IMR-90 (cell line): ENCODE results near the gene ABCA12. TPM values are rescaled to one million over a fixed set of nuclear protein-coding genes. Genes with fewer than 3 reads are reported as not detected.

Source experiments
- ATAC-seq: fragments of 200-7000 bp; cut with Tn5 transposase; 2 replicates; pipeline ENCODE4 v1.9.1; 2020; ENCODE audit warnings: low read depth, mild to moderate bottlenecking, moderate library complexity
- BruUV-seq: library from RNA; stranded (reverse); fragments of 400-500 nt; replicated peaks from 2 replicates; lab custom pipeline; 2021; lab: Mats Ljungman, UMichigan
- CTCF ChIA-PET: fragments of 300-600 bp; formaldehyde crosslinking; extraction: SDS; loops from one replicate; lab custom pipeline; 2021; ENCODE audit warnings: antibody characterized with exemption; lab: Yijun Ruan, JAX
- POLR2A ChIA-PET: fragments of 300-600 bp; sonication (Branson Sonifier 250); formaldehyde crosslinking; loops from one replicate; lab custom pipeline; 2022; ENCODE audit warnings: antibody characterized with exemption; ENCODE audit not compliant: unreplicated experiment; lab: Charles Lee
- DNase-seq: peaks from one replicate; pipeline ENCODE4 v3.0.0; 2013
- H2AFZ ChIP-seq: replicated peaks from 2 replicates; pipeline ENCODE3; 2013; ENCODE audit warnings: low read length, mild to moderate bottlenecking; ENCODE audit not compliant: poor library complexity
- H2AK5ac ChIP-seq: 2 replicates; pipeline ENCODE4 v1.6.1; 2013; ENCODE audit warnings: low read depth, low read length, inconsistent platforms
- H2AK9ac ChIP-seq: replicated peaks from 2 replicates; pipeline ENCODE3; 2013; ENCODE audit warnings: mild to moderate bottlenecking, low read depth, low read length, moderate library complexity; ENCODE audit not compliant: poor library complexity
- H2BK120ac ChIP-seq: 2 replicates; pipeline ENCODE4 v1.6.1; 2013; ENCODE audit warnings: low read depth, low read length, inconsistent platforms
- H2BK15ac ChIP-seq: 3 replicates; pipeline ENCODE4 v1.6.1; 2013; ENCODE audit warnings: low read depth, low read length, inconsistent platforms
- H2BK20ac ChIP-seq: 2 replicates; pipeline ENCODE4 v1.6.1; 2013; ENCODE audit warnings: low read depth, mild to moderate bottlenecking, inconsistent platforms, low read length, moderate library complexity
- H2BK5ac ChIP-seq: 2 replicates; pipeline ENCODE4 v1.6.1; 2013; ENCODE audit warnings: mild to moderate bottlenecking, low read depth, low read length, inconsistent platforms; ENCODE audit not compliant: poor library complexity, severe bottlenecking
- H3K14ac ChIP-seq: replicated peaks from 2 replicates; pipeline ENCODE4 v1.6.1; 2013; ENCODE audit warnings: low read depth, low read length, inconsistent platforms
- H3K18ac ChIP-seq: 2 replicates; pipeline ENCODE4 v1.6.1; 2013; ENCODE audit warnings: low read depth, low read length, control low read depth
- H3K23ac ChIP-seq: 2 replicates; pipeline ENCODE4 v1.6.1; 2013; ENCODE audit warnings: low read depth, low read length, inconsistent platforms
- H3K27ac ChIP-seq: 2 replicates; pipeline ENCODE4 v1.5.1; 2013; ENCODE audit warnings: mild to moderate bottlenecking, control low read depth, low read length; ENCODE audit not compliant: insufficient read depth
- H3K27me3 ChIP-seq: 2 replicates; pipeline ENCODE4 v1.6.1; 2013; ENCODE audit warnings: low read length; ENCODE audit not compliant: control insufficient read depth, insufficient read depth
- H3K36me3 ChIP-seq: 2 replicates; pipeline ENCODE4 v1.6.1; 2013; ENCODE audit warnings: low read length, mixed read lengths; ENCODE audit not compliant: control insufficient read depth, insufficient read depth
- H3K4ac ChIP-seq: 2 replicates; pipeline ENCODE4 v1.6.1; 2013; ENCODE audit warnings: low read depth, low read length, inconsistent platforms
- H3K4me1 ChIP-seq: 2 replicates; pipeline ENCODE4 v1.6.1; 2013; ENCODE audit warnings: low read length, mixed read lengths; ENCODE audit not compliant: control insufficient read depth, insufficient read depth
- H3K4me2 ChIP-seq: 2 replicates; pipeline ENCODE4 v1.6.1; 2013; ENCODE audit warnings: low read depth, mild to moderate bottlenecking, control low read depth, low read length, moderate library complexity
- H3K4me3 ChIP-seq: 2 replicates; pipeline ENCODE4 v1.5.1; 2013; ENCODE audit warnings: low read depth, mild to moderate bottlenecking, control low read depth, low read length, moderate library complexity; ENCODE audit not compliant: insufficient read depth
- H3K56ac ChIP-seq: 2 replicates; pipeline ENCODE4 v1.6.1; 2013; ENCODE audit warnings: low read length, inconsistent platforms; ENCODE audit not compliant: insufficient read depth; ENCODE audit errors: extremely low read depth
- H3K79me1 ChIP-seq, 2 experiments: 2 replicates each; pipeline ENCODE4 v1.6.1; 2013; ENCODE audit warnings: low read length in 2 of 2, inconsistent platforms in 1 of 2, low read depth in 1 of 2
- H3K9ac ChIP-seq: 2 replicates; pipeline ENCODE4 v1.6.1; 2013; ENCODE audit warnings: low read depth, low read length, control low read depth
- H3K9me1 ChIP-seq: 2 replicates; pipeline ENCODE4 v1.6.1; 2013; ENCODE audit warnings: low read length, inconsistent platforms; ENCODE audit not compliant: insufficient read depth
- H3K9me3 ChIP-seq: 2 replicates; pipeline ENCODE4 v1.6.1; 2013; ENCODE audit warnings: low read length; ENCODE audit not compliant: control insufficient read depth, insufficient read depth
- H4K20me1 ChIP-seq: 2 replicates; pipeline ENCODE4 v1.6.1; 2013; ENCODE audit warnings: low read length, inconsistent platforms; ENCODE audit not compliant: insufficient read depth
- H4K5ac ChIP-seq: 2 replicates; pipeline ENCODE4 v1.6.1; 2013; ENCODE audit warnings: mild to moderate bottlenecking, low read depth, low read length, control low read depth
- H4K8ac ChIP-seq, 2 experiments: 2 replicates each; pipeline ENCODE4 v1.6.1; 2013; ENCODE audit warnings: low read depth in 2 of 2, low read length in 2 of 2, control low read depth in 1 of 2, inconsistent platforms in 1 of 2
- H4K91ac ChIP-seq: 2 replicates; pipeline ENCODE4 v1.6.1; 2013; ENCODE audit warnings: low read depth, low read length, inconsistent platforms; ENCODE audit not compliant: insufficient read depth
- CEBPB ChIP-seq: IDR thresholded peaks from 2 replicates; pipeline ENCODE4 v1.6.1; 2012; ENCODE audit warnings: low read depth, low read length, improper control_type of control experiment
- FOS ChIP-seq: fragments of 150-350 bp; IDR thresholded peaks from 2 replicates; pipeline ENCODE4 v1.6.1; 2016; ENCODE audit warnings: low read depth, low read length
- MAFK ChIP-seq: IDR thresholded peaks from 2 replicates; pipeline ENCODE4 v1.6.1; 2012; ENCODE audit warnings: low read depth, low read length, improper control_type of control experiment
- MXI1 ChIP-seq: IDR thresholded peaks from 2 replicates; pipeline ENCODE4 v1.6.1; 2012; ENCODE audit warnings: low read depth, mild to moderate bottlenecking, low read length, moderate library complexity, borderline replicate concordance
- POLR2A ChIP-seq: IDR thresholded peaks from 2 replicates; pipeline ENCODE4 v1.6.1; 2012; ENCODE audit warnings: mild to moderate bottlenecking, low read depth, low read length
- RAD21 ChIP-seq: IDR thresholded peaks from 2 replicates; pipeline ENCODE4 v1.6.1; 2012; ENCODE audit warnings: low read length, improper control_type of control experiment
- WGBS, 2 experiments: methylation state at CpG; one replicate each; pipeline versions ENCODE4 v1.1.5 to v1.1.7; 2013; ENCODE audit warnings: missing lambda C conversion rate in 2 of 2; ENCODE audit not compliant: insufficient read length in 1 of 2; ENCODE audit errors: extremely low coverage in 2 of 2; 5-methylcytosine and 5-hydroxymethylcytosine counted together
- dilution Hi-C: fragments of 300-500 bp; cut with HindIII; formaldehyde crosslinking; loops from one replicate; pipeline ENCODE4 v1.14.3; 2018; ENCODE audit warnings: low sequenced_read_pairs; ENCODE audit not compliant: unreplicated experiment
- in situ Hi-C: fragments of 300-500 bp; cut with MboI; formaldehyde crosslinking; loops from 3 replicates; pipeline ENCODE4 v1.14.3; 2019; ENCODE audit warnings: low sequenced_read_pairs, inconsistent platforms, mixed read lengths
- intact Hi-C: fragments of 100-400 bp; cut with micrococcal nuclease; formaldehyde crosslinking; loops from 2 replicates; pipeline ENCODE4 v1.10.0; 2022
- polyA plus RNA-seq, 3 experiments: library from polyadenylated mRNA; depleted of rRNA; stranded (reverse); fragments of >200 nt; gene quantifications; 2 replicates each; pipeline ENCODE4 v1.2.3, GENCODE V29; 2012; ENCODE audit warnings: low replicate concordance in 1 of 3
- total RNA-seq: library from RNA; depleted of rRNA; stranded (reverse); fragments of >200 nt; gene quantifications from 2 replicates; pipeline ENCODE4 v1.2.3, GENCODE V29; 2012
- TF ChIP-seq, protein P1 (sequence below): conservative IDR thresholded peaks from 2 replicates; pipeline ENCODE4 v1.5.1; 2012; ENCODE audit warnings: mild to moderate bottlenecking, low read depth, low read length, improper control_type of control experiment

ABCA12 gene
- total and polyA plus RNA-seq, 2 of the 4 experiments (the other 2 are of a cell fraction), result under 0.01 TPM; not detected in 1

DNA sequence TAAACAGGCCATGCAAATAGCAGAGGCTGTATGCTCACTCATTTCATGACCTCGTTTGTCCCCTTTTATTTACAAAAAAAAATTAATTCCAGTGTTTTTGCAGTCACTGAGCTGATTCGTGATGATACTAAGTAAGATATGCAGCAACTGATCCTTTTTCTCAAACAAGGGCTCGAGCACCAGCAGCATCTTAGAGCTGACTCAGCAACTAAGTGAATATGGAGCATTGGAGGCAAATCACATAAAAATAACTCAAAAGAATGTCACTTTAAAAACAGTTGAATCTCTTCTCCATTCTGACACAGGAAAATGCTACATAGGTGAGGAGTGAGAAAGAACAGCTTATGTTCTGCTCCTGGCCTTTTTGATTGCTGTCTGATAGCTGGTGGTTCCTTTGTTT, 152.8 kb downstream of the ABCA12 start:
- no peak overlapping the region for H2AK9ac ChIP-seq
- H4K20me1 ChIP-seq, result no peaks in the 10 kb centered on the region
- no peak overlapping the region for H3K23ac ChIP-seq
- H2BK15ac ChIP-seq, result no peak overlapping the region
- no peaks in the 10 kb centered on the region for H3K79me1 ChIP-seq
- no peak overlapping the region for H3K56ac ChIP-seq
- no peaks in the 10 kb centered on the region for H3K9me3 ChIP-seq
- no peak overlapping the region for H2BK5ac ChIP-seq
- H4K91ac ChIP-seq, result no peak overlapping the region
- H4K8ac ChIP-seq, result no peak overlapping the region
- intact Hi-C loops, result no loop called here
- no peak overlapping the region for H3K4ac ChIP-seq
- H2AK5ac ChIP-seq, result no peak overlapping the region
- H3K4me1 ChIP-seq, result no peaks in the 10 kb centered on the region
- dilution Hi-C loops, result no loop called here
- H3K27ac ChIP-seq, result no peak overlapping the region
- in situ Hi-C loops, result no loop called here
- H3K27me3 ChIP-seq, result no peaks in the 10 kb centered on the region
- DNase-seq (no peak), ATAC-seq (no peak)
- H4K5ac ChIP-seq, result no peak overlapping the region
- no TSS peak for BruUV-seq
- no peaks in the 10 kb centered on the region for H3K9me1 ChIP-seq
- no peak overlapping the region for H2AFZ ChIP-seq
- no peak overlapping the region for H3K4me3 ChIP-seq
- H3K4me2 ChIP-seq, result no peak overlapping the region
- no peaks in the 10 kb centered on the region for H3K36me3 ChIP-seq
- H2BK120ac ChIP-seq, result no peak overlapping the region
- POLR2A ChIA-PET, result no interaction called here
- H3K9ac ChIP-seq, result no peak overlapping the region
- CTCF ChIA-PET, result no interaction called here
- TF ChIP-seq FOS (no peak), CEBPB (no peak), MXI1 (no peak), MAFK (peak; percentile 92), RAD21 (no peak), POLR2A (no peak)
- TF ChIP-seq, protein P1, sequence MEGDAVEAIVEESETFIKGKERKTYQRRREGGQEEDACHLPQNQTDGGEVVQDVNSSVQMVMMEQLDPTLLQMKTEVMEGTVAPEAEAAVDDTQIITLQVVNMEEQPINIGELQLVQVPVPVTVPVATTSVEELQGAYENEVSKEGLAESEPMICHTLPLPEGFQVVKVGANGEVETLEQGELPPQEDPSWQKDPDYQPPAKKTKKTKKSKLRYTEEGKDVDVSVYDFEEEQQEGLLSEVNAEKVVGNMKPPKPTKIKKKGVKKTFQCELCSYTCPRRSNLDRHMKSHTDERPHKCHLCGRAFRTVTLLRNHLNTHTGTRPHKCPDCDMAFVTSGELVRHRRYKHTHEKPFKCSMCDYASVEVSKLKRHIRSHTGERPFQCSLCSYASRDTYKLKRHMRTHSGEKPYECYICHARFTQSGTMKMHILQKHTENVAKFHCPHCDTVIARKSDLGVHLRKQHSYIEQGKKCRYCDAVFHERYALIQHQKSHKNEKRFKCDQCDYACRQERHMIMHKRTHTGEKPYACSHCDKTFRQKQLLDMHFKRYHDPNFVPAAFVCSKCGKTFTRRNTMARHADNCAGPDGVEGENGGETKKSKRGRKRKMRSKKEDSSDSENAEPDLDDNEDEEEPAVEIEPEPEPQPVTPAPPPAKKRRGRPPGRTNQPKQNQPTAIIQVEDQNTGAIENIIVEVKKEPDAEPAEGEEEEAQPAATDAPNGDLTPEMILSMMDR, result no peak
- no peak overlapping the region for H3K18ac ChIP-seq
- no peak overlapping the region for H3K14ac ChIP-seq
- H2BK20ac ChIP-seq, result no peak overlapping the region
- no CpG with 5 or more reads among the region's 3 CpGs for WGBS, 2 experiments
